GM12892 (cell line): ENCODE measurements around the gene LZTS2.

Experiments used
- POLR2A ChIP-seq: IDR thresholded peaks from 2 replicates; pipeline ENCODE4 v1.6.1; 2011; ENCODE audit warnings: low read depth, low read length, control low read depth
- POLR2AphosphoS5 ChIP-seq: IDR thresholded peaks from 2 replicates; pipeline ENCODE4 v1.6.1; 2011; ENCODE audit warnings: low read depth, low read length, control low read depth
- TAF1 ChIP-seq: IDR thresholded peaks from 2 replicates; pipeline ENCODE4 v1.6.1; 2011; ENCODE audit warnings: low read depth, mild to moderate bottlenecking, control low read depth, low read length, borderline replicate concordance

DNA sequence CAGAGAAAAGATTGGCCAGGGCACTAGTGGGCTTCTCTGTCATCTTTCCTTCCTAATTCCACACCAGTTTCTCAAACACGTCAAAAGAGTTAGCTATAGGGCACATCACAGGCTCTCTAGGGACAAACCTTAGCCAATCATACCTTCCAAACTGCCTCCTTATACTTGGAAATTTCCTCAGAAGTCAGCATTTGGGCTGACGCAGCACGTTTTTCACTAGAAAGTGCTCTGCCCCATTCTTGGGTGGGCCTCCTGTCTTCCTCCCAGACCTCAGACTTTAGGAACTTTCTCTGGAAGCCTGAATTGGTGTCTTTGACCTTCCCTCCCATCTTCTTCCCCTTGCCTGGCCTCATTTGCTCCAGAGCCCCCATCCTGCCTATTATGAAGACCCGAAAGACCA lies 42.5 kb downstream of the LZTS2 start:
- TF ChIP-seq TAF1: no peak
- no peak for TF ChIP-seq POLR2A
- no peak for TF ChIP-seq POLR2AphosphoS5
